ENCODE data around the gene FLYWCH2.

DNA sequence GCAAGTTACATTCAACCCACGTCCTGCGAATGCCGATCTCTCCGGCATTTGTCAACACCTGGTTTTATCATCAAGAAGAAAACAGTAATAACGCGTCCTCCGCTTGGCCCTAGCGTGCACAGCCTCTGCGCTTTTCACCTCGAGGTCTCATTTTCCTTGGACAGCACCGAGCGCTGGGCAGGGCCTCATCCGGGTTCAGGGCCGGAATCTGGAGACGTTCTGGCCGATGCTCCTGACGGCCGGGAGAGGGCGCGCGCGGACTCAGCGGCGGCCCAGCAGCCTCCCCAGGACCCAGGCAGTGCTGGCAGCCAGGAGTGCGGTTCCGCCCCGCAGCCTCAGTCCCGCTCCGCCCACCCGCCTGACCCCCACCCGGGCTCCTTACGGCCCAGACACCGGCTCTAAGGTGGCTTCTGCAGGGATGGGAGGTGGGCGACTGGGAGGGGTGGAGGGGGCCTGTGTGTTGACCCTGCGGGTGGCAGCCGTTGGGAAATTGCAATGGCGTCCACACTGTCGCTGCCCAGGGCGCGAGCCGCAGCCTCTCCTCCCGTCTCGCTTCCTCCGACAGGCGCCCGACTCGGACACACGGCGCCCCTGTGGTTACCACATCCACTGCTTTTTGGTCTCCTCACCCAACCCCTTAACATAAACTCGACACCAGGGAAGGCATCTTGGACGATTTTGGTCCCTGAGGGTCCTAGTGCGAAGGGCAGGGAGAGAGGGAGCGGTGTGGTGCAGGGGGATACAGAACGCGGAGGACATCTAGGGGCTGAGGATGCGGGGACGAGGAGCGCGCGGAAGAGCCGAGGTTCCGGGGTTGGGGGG is 21.3 kb downstream of the FLYWCH2 start:
- TF ChIP-seq, protein P1, sequence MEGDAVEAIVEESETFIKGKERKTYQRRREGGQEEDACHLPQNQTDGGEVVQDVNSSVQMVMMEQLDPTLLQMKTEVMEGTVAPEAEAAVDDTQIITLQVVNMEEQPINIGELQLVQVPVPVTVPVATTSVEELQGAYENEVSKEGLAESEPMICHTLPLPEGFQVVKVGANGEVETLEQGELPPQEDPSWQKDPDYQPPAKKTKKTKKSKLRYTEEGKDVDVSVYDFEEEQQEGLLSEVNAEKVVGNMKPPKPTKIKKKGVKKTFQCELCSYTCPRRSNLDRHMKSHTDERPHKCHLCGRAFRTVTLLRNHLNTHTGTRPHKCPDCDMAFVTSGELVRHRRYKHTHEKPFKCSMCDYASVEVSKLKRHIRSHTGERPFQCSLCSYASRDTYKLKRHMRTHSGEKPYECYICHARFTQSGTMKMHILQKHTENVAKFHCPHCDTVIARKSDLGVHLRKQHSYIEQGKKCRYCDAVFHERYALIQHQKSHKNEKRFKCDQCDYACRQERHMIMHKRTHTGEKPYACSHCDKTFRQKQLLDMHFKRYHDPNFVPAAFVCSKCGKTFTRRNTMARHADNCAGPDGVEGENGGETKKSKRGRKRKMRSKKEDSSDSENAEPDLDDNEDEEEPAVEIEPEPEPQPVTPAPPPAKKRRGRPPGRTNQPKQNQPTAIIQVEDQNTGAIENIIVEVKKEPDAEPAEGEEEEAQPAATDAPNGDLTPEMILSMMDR (conservative IDR thresholded peaks at IDR 0.05; ENCODE audit: low read depth, low read length): peak; percentile 87
- TF ChIP-seq SMC3 (IDR thresholded peaks at IDR 0.05; ENCODE audit: low read depth, low read length) (peak; percentile 66), RAD21 (IDR thresholded peaks at IDR 0.05; ENCODE audit: low read length) (peak; percentile 52), FOS (IDR thresholded peaks at IDR 0.05; ENCODE audit: low read depth, low read length) (no peak), RCOR1 (IDR thresholded peaks at IDR 0.05; ENCODE audit: insufficient replicate concordance, low read length) (no peak), BHLHE40 (IDR thresholded peaks at IDR 0.05; ENCODE audit: low read depth, low read length) (no peak), POLR2A (IDR thresholded peaks at IDR 0.05; ENCODE audit: low read depth, low read length) (no peak), CHD1 (IDR thresholded peaks at IDR 0.05; ENCODE audit: low read depth, low read length) (no peak), MXI1 (IDR thresholded peaks at IDR 0.05; ENCODE audit: borderline replicate concordance, low read depth, low read length) (peak; percentile 40; the same call in 1 of the 2 replicates), MAZ (IDR thresholded peaks at IDR 0.05; ENCODE audit: borderline replicate concordance, low read depth, low read length) (peak; percentile 17; the same call in 1 of the 2 replicates)
- TF ChIP-seq, protein P2, sequence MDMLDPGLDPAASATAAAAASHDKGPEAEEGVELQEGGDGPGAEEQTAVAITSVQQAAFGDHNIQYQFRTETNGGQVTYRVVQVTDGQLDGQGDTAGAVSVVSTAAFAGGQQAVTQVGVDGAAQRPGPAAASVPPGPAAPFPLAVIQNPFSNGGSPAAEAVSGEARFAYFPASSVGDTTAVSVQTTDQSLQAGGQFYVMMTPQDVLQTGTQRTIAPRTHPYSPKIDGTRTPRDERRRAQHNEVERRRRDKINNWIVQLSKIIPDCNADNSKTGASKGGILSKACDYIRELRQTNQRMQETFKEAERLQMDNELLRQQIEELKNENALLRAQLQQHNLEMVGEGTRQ (IDR thresholded peaks at IDR 0.05; ENCODE audit: low read depth, low read length): no peak
